OCI-LY7 (cell line): ENCODE results near the gene GLYATL2.
A peak's percentile ranks its signal among the peaks of the same experiment; 100 is the strongest.

ENCODE experiments used
- CTCF ChIP-seq: fragments of 200-600 bp; sonication (generic); conservative IDR thresholded peaks from 2 replicates; pipeline ENCODE4 v1.5.1; 2014; ENCODE audit warnings: mild to moderate bottlenecking, antibody characterized with exemption, low read length, moderate library complexity, mixed read lengths
- EZH2phosphoT487 ChIP-seq: fragments of 200-600 bp; sonication (generic); IDR thresholded peaks from 2 replicates; pipeline ENCODE4 v1.6.1; 2018; ENCODE audit warnings: low read depth, borderline replicate concordance, mild to moderate bottlenecking, mixed run types, antibody characterized with exemption, low read length, moderate library complexity, mixed read lengths

DNA sequence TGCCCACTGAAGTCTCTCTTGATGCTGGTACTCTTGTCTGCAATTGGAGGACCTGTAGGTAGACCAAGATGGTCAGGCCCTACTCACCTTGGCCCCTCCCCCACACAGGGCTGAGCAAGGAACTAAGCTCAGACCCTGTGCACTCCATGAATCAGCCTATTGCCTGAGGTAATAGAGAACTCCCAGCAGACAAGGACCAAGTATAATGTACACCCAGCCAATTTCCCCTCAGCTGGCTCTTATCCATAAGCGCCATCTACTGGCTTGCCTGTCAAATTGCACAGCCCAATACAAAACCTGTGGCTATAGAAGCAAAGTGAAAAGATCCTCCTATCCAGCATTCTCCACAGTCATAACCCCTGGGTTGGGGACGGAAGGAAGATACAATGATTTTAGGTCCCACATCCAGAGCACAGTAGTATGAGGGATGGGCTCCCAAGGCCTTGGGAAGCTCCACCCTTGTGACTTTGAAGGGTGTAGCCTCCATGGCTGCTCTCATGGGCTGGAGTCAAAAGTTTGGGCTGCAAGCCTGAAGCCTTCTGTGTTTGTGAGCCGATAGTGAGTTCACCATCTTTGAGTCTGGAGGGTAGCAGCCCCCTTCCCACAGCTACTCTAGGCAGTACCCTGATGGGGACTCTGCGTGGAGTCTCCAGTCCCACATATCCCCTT, 56.0 kb downstream of the GLYATL2 start:
- TF ChIP-seq CTCF, result peak; percentile 92
- TF ChIP-seq EZH2phosphoT487, result no peak
